Subcutaneous abdominal adipose tissue (tissue), 5 donors: ENCODE data around the gene JAK3.

Experiments used
- H3K27ac ChIP-seq: one replicate; pipeline ENCODE4 v1.7.0; 2013; ENCODE audit warnings: low read depth, mild to moderate bottlenecking, inconsistent platforms, low read length, moderate library complexity
- H3K27me3 ChIP-seq, 5 donors: one replicate each; pipeline ENCODE4 v1.7.0; 2013; ENCODE audit warnings: low read length in 5 of 5, inconsistent platforms in 1 of 5; ENCODE audit not compliant: control insufficient read depth in 5 of 5, insufficient read depth in 4 of 5
- H3K36me3 ChIP-seq, 5 donors: one replicate each; pipeline ENCODE4 v1.7.0; 2013; ENCODE audit warnings: low read length in 5 of 5; ENCODE audit not compliant: control insufficient read depth in 5 of 5, insufficient read depth in 5 of 5
- H3K4me1 ChIP-seq, 5 donors: one replicate each; pipeline ENCODE4 v1.7.0; 2013; ENCODE audit warnings: low read length in 5 of 5, mild to moderate bottlenecking in 3 of 5, moderate library complexity in 1 of 5; ENCODE audit not compliant: control insufficient read depth in 5 of 5, insufficient read depth in 5 of 5
- H3K4me3 ChIP-seq, 5 donors: one replicate each; pipeline ENCODE4 v1.7.0; 2013; ENCODE audit warnings: low read length in 5 of 5, low read depth in 1 of 5
- H3K9ac ChIP-seq, 5 donors: one replicate each; pipeline ENCODE4 v1.7.0; 2013; ENCODE audit warnings: low read length in 5 of 5, mild to moderate bottlenecking in 4 of 5, moderate library complexity in 3 of 5
- H3K9me3 ChIP-seq, 5 donors: one replicate each; pipeline ENCODE4 v1.7.0; 2013; ENCODE audit warnings: low read length in 5 of 5; ENCODE audit not compliant: control insufficient read depth in 5 of 5
- donor health status: healthy.
- donor health status: healthy.
- donor health status: healthy.
- donor health status: healthy.
- donor health status: healthy.

JAK3 gene

GRCh38 chr19:17830567-17831418 is 17.0 kb downstream of the JAK3 start:
- Histone ChIP-seq H3K4me3 (peak overlapping the region in 1 of 5 donors; percentile 10), H3K9ac (no peak overlapping the region), H3K36me3 (peaks cover 0 to 14% (median 0%) of the 10 kb centered on the region in 5 donors), H3K9me3 (no peaks in the 10 kb centered on the region), H3K27me3 (peaks cover 0 to 21% (median 8%) of the 10 kb centered on the region in 5 donors), H3K27ac (no peak overlapping the region), H3K4me1 (peaks cover 0 to 3% (median 0%) of the 10 kb centered on the region in 5 donors)

GRCh38 chr19:17829855-17830566 is 17.8 kb downstream of the JAK3 start:
- Histone ChIP-seq H3K4me3 (peak overlapping the region in 1 of 5 donors; percentile 10), H3K4me1 (peaks cover 0 to 3% (median 0%) of the 10 kb centered on the region in 5 donors), H3K27me3 (peaks cover 0 to 19% (median 9%) of the 10 kb centered on the region in 5 donors), H3K36me3 (peaks cover 0 to 13% (median 0%) of the 10 kb centered on the region in 5 donors), H3K27ac (no peak overlapping the region), H3K9ac (no peak overlapping the region), H3K9me3 (no peaks in the 10 kb centered on the region)

- peaks cover 0 to 3% (median 0%) of the 10 kb centered on the region in 5 donors for H3K4me1 ChIP-seq
- no peaks in the 10 kb centered on the region for H3K9me3 ChIP-seq
- H3K4me3 ChIP-seq, result no peak overlapping the region
- H3K36me3 ChIP-seq, result peaks cover 0 to 5% (median 0%) of the 10 kb centered on the region in 5 donors
- no peak overlapping the region for H3K9ac ChIP-seq
- H3K27ac ChIP-seq, result no peak overlapping the region
- peaks cover 3 to 22% (median 15%) of the 10 kb centered on the region in 5 donors for H3K27me3 ChIP-seq
These were observed 21.2 kb downstream of the JAK3 start for GRCh38 chr19:17826508-17827056.

GRCh38 chr19:17824339-17824738 is 23.4 kb downstream of the JAK3 start:
- Histone ChIP-seq H3K27me3 (peaks cover 0 to 12% (median 3%) of the 10 kb centered on the region in 5 donors), H3K27ac (no peak overlapping the region), H3K9ac (no peak overlapping the region), H3K4me3 (no peak overlapping the region), H3K36me3 (no peaks in the 10 kb centered on the region), H3K9me3 (no peaks in the 10 kb centered on the region), H3K4me1 (no peaks in the 10 kb centered on the region)

GRCh38 chr19:17821190-17821589 is 26.6 kb downstream of the JAK3 start, which contains the start of gene INSL3:
Gene INSL3, minus strand, starts transcription at chr19:17821519. Its CDS starts 13 bp downstream, at chr19:17821506.
- Histone ChIP-seq H3K27ac (no peak within 1 kb of the TSS), H3K4me3 (no peak within 1 kb of the TSS), H3K27me3 (peaks cover 3 to 11% (median 6%) of the 10 kb centered on the region in 5 donors), H3K4me1 (no peaks in the 10 kb centered on the region), H3K9ac (no peak within 1 kb of the TSS), H3K36me3 (no peaks in the 10 kb centered on the region), H3K9me3 (no peaks in the 10 kb centered on the region)

- Histone ChIP-seq H3K9me3 (no peaks in the 10 kb centered on the region), H3K9ac (no peak overlapping the region), H3K36me3 (no peaks in the 10 kb centered on the region), H3K27ac (no peak overlapping the region), H3K27me3 (peaks cover 0 to 5% (median 0%) of the 10 kb centered on the region in 5 donors), H3K4me1 (no peaks in the 10 kb centered on the region), H3K4me3 (no peak overlapping the region)
These were observed 30.0 kb downstream of the JAK3 start for GRCh38 chr19:17817668-17818363.

GRCh38 chr19:17812099-17812498 is 35.7 kb downstream of the JAK3 start:
- Histone ChIP-seq H3K27ac (no peak overlapping the region), H3K9ac (no peak overlapping the region), H3K27me3 (peaks cover 8 to 13% (median 12%) of the 10 kb centered on the region in 5 donors), H3K4me3 (no peak overlapping the region), H3K9me3 (peaks cover 0 to 13% (median 6%) of the 10 kb centered on the region in 5 donors), H3K4me1 (no peaks in the 10 kb centered on the region), H3K36me3 (no peaks in the 10 kb centered on the region)

GRCh38 chr19:17811681-17812080 is 36.1 kb downstream of the JAK3 start:
- no peak overlapping the region for H3K4me3 ChIP-seq
- peaks cover 0 to 13% (median 6%) of the 10 kb centered on the region in 5 donors for H3K9me3 ChIP-seq
- H3K4me1 ChIP-seq, result no peaks in the 10 kb centered on the region
- no peak overlapping the region for H3K9ac ChIP-seq
- H3K27ac ChIP-seq, result no peak overlapping the region
- H3K36me3 ChIP-seq, result no peaks in the 10 kb centered on the region
- peaks cover 8 to 13% (median 12%) of the 10 kb centered on the region in 5 donors for H3K27me3 ChIP-seq

GRCh38 chr19:17811103-17811502 is 36.7 kb downstream of the JAK3 start:
- Histone ChIP-seq H3K9ac (no peak overlapping the region), H3K36me3 (no peaks in the 10 kb centered on the region), H3K27ac (no peak overlapping the region), H3K4me3 (no peak overlapping the region), H3K27me3 (peaks cover 8 to 13% (median 9%) of the 10 kb centered on the region in 5 donors), H3K9me3 (peaks cover 0 to 13% (median 6%) of the 10 kb centered on the region in 5 donors), H3K4me1 (no peaks in the 10 kb centered on the region)
